ENCODE measurements around the gene CLNK. TPM values are rescaled to one million over a fixed set of nuclear protein-coding genes. Genes with fewer than 3 reads are reported as not detected.

The CLNK gene
- total RNA-seq, 1 donor from 2014 or later, result not detected

- H3K9me3 Mint-ChIP-seq (ENCODE audit: unreplicated experiment), result no peaks in the 10 kb centered on the region
- no peak for TF ChIP-seq CTCF (IDR thresholded peaks at IDR 0.05; ENCODE audit: unreplicated experiment)
- H3K4me3 Mint-ChIP-seq (ENCODE audit: unreplicated experiment), result no peak overlapping the region
- no peak for DNase-seq (ENCODE audit: low spot score)
- no peak overlapping the region for H3K27ac Mint-ChIP-seq (ENCODE audit: unreplicated experiment)
- H3K4me1 Mint-ChIP-seq (ENCODE audit: unreplicated experiment), result no peaks in the 10 kb centered on the region
- H3K27me3 Mint-ChIP-seq (ENCODE audit: unreplicated experiment), result peaks cover 1% of the 10 kb centered on the region
- H3K36me3 Mint-ChIP-seq (ENCODE audit: low read depth, unreplicated experiment), result peaks cover 2% of the 10 kb centered on the region
These were observed 103.5 kb downstream of the CLNK start for GRCh38 chr4:10581022-10581421.

DNA sequence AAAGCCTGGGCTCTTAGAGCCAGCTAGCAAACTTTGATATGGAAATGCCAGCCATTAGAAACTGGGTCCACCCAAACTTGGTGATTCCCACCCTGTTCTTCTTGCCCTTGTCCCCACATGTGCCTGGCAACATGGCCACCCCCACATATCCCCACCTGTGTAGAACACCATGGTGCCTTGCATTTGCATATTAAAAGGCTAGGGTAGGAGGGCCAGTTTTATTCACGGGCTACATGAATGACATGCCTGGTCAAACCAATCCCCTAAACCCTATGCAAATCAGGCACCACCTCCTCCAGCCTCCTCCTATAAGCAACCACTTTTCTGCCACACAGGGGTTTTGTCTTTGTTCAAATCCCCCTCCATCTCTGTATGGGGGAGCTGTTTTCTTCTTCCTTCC, 104.9 kb downstream of the CLNK start:
- H3K4me3 Mint-ChIP-seq (ENCODE audit: unreplicated experiment), result no peak overlapping the region
- DNase-seq (ENCODE audit: low spot score), result no peak
- H3K36me3 Mint-ChIP-seq (ENCODE audit: low read depth, unreplicated experiment), result peaks cover 3% of the 10 kb centered on the region
- H3K4me1 Mint-ChIP-seq (ENCODE audit: unreplicated experiment), result no peaks in the 10 kb centered on the region
- H3K27me3 Mint-ChIP-seq (ENCODE audit: unreplicated experiment), result peaks cover 4% of the 10 kb centered on the region
- no peak overlapping the region for H3K27ac Mint-ChIP-seq (ENCODE audit: unreplicated experiment)
- TF ChIP-seq CTCF (IDR thresholded peaks at IDR 0.05; ENCODE audit: unreplicated experiment), result no peak
- H3K9me3 Mint-ChIP-seq (ENCODE audit: unreplicated experiment), result no peaks in the 10 kb centered on the region

- Mint-ChIP-seq H3K4me1 (ENCODE audit: unreplicated experiment) (no peaks in the 10 kb centered on the region), H3K36me3 (ENCODE audit: low read depth, unreplicated experiment) (peaks cover 3% of the 10 kb centered on the region), H3K27me3 (ENCODE audit: unreplicated experiment) (peaks cover 6% of the 10 kb centered on the region), H3K27ac (ENCODE audit: unreplicated experiment) (no peak overlapping the region), H3K4me3 (ENCODE audit: unreplicated experiment) (no peak overlapping the region), H3K9me3 (ENCODE audit: unreplicated experiment) (no peaks in the 10 kb centered on the region)
- DNase-seq (ENCODE audit: low spot score), result no peak
- TF ChIP-seq CTCF (IDR thresholded peaks at IDR 0.05; ENCODE audit: unreplicated experiment), result no peak
These were observed 106.8 kb downstream of the CLNK start for GRCh38 chr4:10577508-10578426.

DNA sequence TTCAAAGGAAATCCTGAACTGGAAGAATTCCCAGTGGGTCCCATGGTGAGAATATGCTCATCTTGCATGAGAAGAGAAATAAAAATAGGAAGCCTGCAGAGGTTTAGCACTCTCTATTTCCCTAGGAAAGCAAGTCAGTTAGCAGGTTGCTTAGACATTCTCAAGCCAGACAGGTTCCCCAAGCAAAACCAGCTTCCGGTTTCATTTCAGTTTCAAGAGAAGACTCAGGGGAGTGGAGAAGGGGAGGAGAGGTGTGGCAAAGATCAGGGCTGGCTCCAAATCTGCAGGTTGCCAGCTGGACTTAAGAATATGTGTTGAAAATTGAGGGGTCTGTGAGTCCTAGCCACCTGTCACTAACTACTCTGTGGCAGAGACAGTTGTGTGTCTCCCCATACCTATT, 107.5 kb downstream of the CLNK start:
- Mint-ChIP-seq H3K4me3 (ENCODE audit: unreplicated experiment) (no peak overlapping the region), H3K36me3 (ENCODE audit: low read depth, unreplicated experiment) (peaks cover 3% of the 10 kb centered on the region)

More for the DNA sequence above, 107.5 kb downstream of the CLNK start:
- no peaks in the 10 kb centered on the region for H3K9me3 Mint-ChIP-seq (ENCODE audit: unreplicated experiment)
- DNase-seq (ENCODE audit: low spot score), result no peak
- H3K27ac Mint-ChIP-seq (ENCODE audit: unreplicated experiment), result no peak overlapping the region
- H3K4me1 Mint-ChIP-seq (ENCODE audit: unreplicated experiment), result peaks cover 2% of the 10 kb centered on the region
- TF ChIP-seq CTCF (IDR thresholded peaks at IDR 0.05; ENCODE audit: unreplicated experiment), result no peak
- H3K27me3 Mint-ChIP-seq (ENCODE audit: unreplicated experiment), result peaks cover 6% of the 10 kb centered on the region
